CMK (cell line): ENCODE data around the gene LCTL.
"Not testable (repeated sequence)": the region's sequence is repeated elsewhere in the genome, so short reads cannot be mapped to it uniquely, and the experiment has no call there.

ENCODE experiments used
- DNase-seq: peaks from one replicate; pipeline ENCODE4 v3.0.0-alpha.2; 2010; ENCODE audit warnings: low read depth

The LCTL gene

DNA sequence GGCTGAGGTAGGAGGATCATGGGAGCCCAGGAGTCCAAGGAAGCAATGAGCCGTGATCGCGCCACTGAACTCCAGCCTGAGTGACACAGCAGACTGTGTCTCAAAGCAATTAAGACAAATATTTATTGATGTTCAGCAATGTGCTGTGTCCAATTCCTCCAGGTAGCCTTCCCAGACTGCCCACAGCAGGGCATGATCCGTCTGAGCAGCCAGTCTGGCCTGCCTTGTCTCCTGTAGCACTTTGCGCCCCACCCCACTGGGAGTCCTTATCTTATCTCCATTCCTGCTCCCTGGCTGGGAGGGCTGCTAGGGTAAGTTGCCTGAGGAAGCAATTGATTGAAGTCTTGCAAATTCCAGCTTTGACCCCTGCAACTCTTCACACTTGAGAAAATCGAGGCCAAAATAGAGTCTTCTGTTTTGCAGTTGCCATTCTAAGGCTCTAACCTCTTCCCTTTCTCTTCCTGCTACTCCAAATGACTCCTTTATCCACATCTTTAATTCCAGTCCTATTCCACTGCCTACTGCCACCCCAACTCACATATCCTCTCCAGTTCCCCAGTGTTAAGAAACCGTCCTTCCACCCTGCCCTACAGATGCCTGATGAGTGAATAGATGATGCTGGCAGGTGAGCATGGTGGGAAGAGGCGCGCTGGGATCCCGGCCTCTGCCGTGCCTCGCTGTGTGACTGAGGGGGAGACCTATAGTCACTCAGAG lies 26.9 kb upstream of the LCTL start:
- no peak for DNase-seq

DNA sequence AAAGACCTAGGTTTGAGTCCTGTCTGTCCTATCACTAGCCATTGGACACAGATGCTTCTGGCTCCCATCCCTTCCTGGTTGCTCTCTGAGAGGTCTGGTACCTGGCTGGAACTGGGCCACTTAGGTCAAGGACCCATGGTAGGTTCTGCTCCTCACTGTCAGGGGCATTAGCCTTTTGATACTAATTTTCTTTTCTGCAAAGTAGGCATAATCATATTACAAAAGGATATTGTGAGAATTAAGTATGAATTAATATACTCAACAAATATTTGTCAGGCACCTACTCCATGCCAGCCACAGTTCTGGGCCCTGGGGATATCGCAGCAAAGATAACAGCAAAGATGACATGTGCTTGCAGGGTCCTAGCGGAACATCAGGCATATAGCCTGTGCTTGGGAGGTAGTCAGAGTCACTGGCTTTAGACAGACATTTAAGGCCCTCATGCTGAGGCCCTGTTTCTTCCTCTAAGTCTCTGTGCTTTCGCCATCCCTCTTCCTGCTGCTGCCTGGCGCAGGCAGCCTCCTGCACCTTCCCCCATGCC lies 25.6 kb upstream of the LCTL start:
- DNase-seq: no peak

- DNase-seq: no peak
Observed at GRCh38 chr15:66590435-66590834, 24.6 kb upstream of the LCTL start.

DNA sequence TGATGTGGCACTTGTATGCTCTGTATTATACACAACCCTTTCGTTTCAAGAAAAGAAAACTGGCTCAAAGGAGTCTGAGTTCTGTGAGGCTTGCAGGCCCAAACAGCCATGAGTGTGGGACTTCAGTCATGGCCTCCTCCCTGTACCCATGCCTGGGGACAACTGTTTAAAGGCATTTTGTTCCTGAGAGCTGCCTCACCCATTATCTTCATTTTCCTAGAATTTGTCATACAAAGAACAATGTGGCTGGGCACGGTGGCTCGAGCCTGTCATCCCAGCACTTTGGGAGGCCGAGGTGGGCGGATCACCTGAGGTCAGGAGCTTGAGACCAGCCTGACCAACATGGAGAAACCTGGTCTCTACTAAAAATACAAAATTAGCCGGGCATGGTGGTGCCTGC lies 23.6 kb upstream of the LCTL start:
- not testable (repeated sequence) for DNase-seq

GRCh38 chr15:66588971-66589370 lies 23.2 kb upstream of the LCTL start:
- DNase-seq: no peak

DNA sequence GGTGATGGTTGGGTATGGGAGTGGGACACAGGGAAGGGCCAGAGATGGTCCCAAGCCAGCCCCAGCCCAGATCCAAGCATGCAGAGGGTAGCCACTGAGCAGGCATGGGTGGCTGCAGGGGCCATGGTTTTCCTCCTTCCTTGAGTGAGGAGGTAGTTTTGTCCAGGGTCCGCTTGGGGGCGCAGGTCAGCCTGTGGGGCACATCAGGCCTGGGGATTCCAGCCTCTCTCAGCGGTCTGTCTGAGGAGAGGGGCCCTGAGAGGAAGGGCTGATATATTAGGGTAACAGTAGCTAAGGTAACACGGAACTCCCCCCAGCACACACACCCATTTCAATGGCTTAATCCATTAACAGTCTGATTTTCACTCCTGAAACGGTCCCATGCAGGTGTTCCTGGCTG lies 22.7 kb upstream of the LCTL start:
- no peak for DNase-seq

DNA sequence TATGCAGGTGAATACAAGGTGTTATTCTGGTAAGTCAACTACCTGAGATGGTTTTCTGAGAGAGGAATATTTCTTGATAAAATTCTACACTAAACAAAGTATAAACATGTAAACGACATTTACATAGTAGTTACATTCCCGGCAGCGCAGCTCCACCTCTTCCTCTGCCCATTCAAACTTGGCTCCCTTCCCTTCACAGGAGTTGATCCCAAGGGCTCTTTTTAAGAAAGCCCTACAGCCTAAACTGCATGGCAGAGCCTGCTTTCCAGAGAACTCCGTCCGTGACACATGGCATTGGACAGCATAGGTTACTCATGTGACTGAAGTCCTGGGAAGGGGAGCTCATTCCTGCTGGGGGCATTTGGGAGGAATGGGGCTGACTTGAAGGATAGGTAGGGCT lies 22.0 kb upstream of the LCTL start:
- no peak for DNase-seq

GRCh38 chr15:66587020-66587419 lies 21.2 kb upstream of the LCTL start:
- no peak for DNase-seq

GRCh38 chr15:66586155-66586976 lies 20.6 kb upstream of the LCTL start:
- no peak for DNase-seq

DNA sequence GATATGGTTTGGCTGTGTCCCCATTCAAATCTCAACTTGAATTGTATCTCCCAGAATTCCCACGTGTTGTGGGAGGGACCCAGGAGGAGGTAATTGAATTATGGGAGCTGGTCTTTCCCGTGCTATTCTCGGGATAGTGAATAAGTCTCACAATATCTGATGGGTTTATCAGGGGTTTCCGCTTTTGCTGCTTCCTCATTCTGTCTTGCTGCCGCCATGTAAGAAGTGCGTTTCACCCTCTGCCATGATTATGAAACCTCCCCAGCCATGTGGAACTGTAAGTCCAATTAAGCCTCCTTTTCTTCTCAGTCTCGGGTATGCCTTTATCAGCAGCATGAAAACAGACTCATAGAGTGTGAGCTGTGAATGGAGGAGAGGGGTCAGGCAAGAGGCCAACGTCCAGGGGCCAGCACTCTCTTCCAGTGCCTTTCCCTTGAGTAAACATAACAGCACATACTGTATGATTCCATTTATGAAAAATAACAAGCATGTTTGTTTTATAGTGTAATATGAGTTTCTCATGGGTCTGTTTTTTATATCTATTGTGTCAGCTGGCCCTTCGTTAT lies 16.3 kb upstream of the LCTL start:
- peak; percentile 25 for DNase-seq

GRCh38 chr15:66580643-66581042 lies 14.8 kb upstream of the LCTL start:
- DNase-seq: no peak

- no peak for DNase-seq
Observed at GRCh38 chr15:66578286-66578875, 12.6 kb upstream of the LCTL start.

DNA sequence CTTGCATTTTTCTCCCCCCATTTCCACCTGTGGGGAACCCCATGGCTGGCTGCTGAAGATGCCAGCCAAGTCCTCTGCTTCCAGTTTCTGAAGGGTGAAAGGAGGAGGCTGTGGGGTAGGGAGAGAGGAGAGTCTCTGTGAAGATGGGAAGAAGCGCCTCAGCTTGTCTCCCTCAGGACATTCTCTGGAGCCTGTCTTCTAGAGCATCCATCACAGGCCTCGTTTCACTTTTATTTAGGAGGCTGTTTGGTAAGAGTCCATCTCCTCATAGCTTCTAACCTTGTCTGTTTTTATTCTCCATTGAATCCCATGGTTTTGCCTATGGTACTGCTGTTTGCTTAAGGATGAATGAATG lies 8.8 kb upstream of the LCTL start:
- DNase-seq: no peak

GRCh38 chr15:66573719-66574595 lies 8.2 kb upstream of the LCTL start:
- no peak for DNase-seq

DNA sequence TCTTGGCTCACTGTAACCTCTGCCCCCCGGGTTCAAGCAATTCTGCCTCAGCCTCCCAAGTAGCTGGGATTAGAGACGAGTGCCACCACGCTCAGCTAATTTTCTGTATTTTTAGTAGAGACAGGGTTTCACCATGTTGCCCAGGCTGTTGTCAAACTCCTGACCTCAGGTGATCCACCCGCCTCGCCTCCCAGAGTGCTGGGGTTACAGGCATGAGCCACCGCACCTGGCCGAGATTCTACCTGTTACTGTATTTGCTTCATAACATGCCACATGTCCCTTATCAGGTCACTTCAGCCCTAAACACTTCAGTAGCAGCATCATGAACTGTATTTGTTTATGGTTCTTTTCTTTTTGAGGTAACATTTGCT lies 7.5 kb upstream of the LCTL start:
- no peak for DNase-seq

DNA sequence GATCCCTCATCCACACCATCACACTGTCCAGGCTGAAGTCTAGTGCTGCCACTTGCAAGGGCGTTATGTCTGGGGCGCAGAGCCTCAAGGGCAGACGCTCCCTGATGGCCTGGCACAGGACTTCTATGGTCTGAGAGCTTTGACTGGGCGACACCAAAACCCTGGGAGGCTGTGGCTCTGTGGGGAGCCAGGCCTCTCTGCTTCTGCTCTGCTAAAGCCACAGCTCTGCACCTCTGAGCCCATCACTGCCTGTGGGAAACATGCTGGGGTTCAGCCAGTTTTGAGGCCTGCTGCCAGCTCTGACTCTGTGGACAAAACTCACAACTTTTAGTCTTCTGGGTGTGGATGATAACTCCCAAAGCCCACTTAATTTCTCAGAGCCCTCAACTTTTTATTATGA lies 6.3 kb upstream of the LCTL start:
- no peak for DNase-seq

DNA sequence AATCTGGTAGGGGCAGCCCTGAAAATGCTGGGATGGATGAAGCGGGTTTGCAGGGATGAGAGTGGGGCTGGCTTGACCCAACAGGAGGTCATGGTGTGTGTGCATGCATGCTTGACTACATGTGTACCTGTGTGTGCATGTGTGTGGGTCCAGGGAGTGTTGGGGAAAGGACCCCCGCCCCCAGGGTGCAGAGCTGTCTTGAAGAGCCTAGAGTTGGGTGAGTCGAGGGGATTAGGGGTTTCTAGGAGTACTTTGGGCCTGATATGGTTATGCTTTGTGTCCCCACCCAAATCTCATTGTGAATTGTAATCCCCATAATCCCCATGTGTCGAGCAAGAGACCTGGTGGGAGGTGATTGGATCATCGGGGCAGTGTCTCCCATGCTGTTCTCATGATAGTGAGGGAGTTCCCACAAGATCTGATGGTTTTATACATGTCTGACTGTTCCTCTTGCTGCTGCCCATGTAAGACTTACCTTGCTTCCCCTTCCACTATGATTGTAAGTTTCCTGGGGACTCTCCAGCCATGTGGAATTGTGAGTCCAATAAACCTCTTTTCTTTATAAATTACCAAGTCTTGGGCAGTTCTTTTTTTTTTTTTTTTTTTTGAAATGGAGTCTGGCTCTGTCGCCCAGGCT lies 5.2 kb upstream of the LCTL start:
- no peak for DNase-seq

DNA sequence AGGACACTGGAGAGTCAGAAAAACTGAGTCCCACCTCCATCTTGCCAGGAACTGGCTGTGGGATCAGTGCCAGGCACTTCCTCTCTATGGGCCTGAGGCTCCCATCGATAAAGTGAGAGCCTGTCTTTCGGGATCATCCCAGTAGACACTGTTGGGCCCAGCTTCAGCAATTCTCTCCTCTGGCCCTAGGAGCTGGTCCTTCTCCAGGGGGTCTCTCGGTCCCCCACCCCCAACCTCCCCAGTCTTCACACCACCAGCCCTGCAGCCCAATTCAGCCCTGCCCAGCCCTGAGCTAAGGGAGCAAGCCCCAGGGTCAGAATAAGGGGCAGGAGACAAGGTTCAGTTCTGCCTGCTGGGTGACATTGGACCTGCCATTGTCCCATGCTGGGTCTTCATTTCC lies 4.5 kb upstream of the LCTL start:
- DNase-seq: no peak

- no peak for DNase-seq
Observed at GRCh38 chr15:66569461-66570137, 3.8 kb upstream of the LCTL start.

DNA sequence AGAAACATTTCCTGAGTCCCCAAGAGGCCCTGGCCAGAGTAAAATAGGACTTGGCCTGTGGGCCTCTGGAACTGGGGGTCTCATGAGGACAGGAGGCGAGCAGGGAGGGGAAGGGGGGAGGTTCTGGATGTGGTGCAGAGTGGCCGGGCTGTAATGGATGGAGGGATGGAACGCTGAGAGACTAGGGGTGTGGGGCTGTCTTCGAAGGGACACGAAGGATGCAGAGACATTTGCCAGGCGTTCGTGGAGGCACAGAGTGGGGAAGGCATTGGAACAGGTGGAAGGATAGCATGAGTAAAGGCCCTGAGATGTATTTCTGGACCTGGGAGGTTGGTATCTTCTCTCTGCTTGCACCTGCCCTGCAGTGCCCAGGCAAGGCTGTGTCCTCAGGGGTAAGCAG lies 2.1 kb upstream of the LCTL start:
- DNase-seq: no peak
